GM12865 (cell line): ENCODE results near the gene ZNF655.

ENCODE experiments used
- DNase-seq: peaks from one replicate; pipeline ENCODE4 v3.0.0; 2010; ENCODE audit warnings: low read depth
- H3K4me3 ChIP-seq: 2 replicates; pipeline ENCODE4 v1.5.1; 2011; ENCODE audit warnings: mild to moderate bottlenecking, low read depth, low read length, control low read depth
- TF ChIP-seq, protein P1 (sequence below): IDR thresholded peaks from 2 replicates; pipeline ENCODE4 v1.5.1; 2011; ENCODE audit warnings: low read length, control low read depth, low read depth, inconsistent platforms; ENCODE audit not compliant: insufficient read depth; ENCODE audit errors: missing control alignments

The ZNF655 gene

GRCh38 chr7:99625321-99625720 lies 66.9 kb downstream of the ZNF655 start:
- DNase-seq = no peak
- TF ChIP-seq, protein P1, sequence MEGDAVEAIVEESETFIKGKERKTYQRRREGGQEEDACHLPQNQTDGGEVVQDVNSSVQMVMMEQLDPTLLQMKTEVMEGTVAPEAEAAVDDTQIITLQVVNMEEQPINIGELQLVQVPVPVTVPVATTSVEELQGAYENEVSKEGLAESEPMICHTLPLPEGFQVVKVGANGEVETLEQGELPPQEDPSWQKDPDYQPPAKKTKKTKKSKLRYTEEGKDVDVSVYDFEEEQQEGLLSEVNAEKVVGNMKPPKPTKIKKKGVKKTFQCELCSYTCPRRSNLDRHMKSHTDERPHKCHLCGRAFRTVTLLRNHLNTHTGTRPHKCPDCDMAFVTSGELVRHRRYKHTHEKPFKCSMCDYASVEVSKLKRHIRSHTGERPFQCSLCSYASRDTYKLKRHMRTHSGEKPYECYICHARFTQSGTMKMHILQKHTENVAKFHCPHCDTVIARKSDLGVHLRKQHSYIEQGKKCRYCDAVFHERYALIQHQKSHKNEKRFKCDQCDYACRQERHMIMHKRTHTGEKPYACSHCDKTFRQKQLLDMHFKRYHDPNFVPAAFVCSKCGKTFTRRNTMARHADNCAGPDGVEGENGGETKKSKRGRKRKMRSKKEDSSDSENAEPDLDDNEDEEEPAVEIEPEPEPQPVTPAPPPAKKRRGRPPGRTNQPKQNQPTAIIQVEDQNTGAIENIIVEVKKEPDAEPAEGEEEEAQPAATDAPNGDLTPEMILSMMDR = no peak
- H3K4me3 ChIP-seq = no peak overlapping the region

DNA sequence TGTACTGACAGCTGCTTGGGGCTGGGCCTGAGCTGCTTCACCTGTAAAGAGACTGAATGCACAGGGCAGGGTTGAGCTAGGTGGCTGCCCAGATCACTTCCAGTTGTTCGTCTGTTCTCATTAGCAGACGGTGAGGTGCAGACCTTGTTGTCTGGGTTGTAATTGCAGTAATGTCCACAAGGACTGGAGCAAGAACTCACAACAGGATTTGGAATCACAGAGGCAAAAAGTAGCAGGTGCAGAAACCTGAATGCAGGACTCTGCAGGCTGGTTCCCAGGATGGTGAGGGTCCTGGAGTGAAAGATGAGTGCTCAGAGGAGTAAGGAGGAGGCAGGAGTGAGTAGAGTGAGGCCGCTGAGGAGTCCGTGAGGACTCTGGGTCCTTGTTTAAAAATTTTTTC lies 67.5 kb downstream of the ZNF655 start:
- H3K4me3 ChIP-seq = no peak overlapping the region
- TF ChIP-seq, protein P1 = no peak
- DNase-seq = no peak
